ENCODE results near the gene MT3. TPM values are rescaled to one million over a fixed set of nuclear protein-coding genes. Genes with fewer than 3 reads are reported as not detected.

Gene MT3
- total RNA-seq, 4 donors from 2014 or later = not detected

DNA sequence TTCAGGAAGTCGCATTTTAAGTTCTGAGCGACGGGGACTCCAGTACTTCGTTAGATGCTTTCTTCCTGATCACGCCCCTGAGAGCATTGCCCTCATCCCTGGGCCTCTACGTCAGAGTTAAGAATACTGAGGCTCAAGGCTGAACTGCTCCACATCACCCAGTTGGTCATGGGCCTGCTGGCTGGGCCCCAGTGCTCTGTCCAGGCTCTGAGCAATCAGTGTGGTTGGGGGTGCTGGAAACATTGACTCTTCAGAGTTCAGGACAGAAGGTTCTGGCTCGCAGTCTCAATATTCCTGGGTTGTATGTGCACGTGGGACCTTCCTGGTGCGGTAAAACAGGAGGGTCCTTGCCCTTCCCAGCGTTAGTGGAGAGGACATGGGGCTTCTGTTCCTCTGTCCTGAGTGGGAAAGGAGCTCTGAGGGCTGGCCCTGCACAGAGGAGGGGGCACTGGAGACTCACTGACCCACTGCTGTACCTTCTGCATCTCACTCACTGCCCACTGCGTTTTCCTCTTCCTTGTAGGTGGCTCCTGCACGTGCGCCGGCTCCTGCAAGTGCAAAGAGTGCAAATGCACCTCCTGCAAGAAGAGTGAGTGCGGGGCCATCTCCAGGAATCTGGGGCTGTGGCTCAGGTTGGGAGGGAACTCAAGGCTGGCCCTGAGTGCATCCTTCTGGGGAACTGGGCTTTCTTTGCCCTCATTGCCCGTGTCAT, 36.8 kb downstream of the MT3 start:
- peak overlapping the region; percentile 79 to 96 (median 90) for H3K27ac ChIP-seq
- peaks cover 0 to 12% (median 0%) of the 10 kb centered on the region in 4 donors for H3K27me3 ChIP-seq
- TF ChIP-seq, protein P1, sequence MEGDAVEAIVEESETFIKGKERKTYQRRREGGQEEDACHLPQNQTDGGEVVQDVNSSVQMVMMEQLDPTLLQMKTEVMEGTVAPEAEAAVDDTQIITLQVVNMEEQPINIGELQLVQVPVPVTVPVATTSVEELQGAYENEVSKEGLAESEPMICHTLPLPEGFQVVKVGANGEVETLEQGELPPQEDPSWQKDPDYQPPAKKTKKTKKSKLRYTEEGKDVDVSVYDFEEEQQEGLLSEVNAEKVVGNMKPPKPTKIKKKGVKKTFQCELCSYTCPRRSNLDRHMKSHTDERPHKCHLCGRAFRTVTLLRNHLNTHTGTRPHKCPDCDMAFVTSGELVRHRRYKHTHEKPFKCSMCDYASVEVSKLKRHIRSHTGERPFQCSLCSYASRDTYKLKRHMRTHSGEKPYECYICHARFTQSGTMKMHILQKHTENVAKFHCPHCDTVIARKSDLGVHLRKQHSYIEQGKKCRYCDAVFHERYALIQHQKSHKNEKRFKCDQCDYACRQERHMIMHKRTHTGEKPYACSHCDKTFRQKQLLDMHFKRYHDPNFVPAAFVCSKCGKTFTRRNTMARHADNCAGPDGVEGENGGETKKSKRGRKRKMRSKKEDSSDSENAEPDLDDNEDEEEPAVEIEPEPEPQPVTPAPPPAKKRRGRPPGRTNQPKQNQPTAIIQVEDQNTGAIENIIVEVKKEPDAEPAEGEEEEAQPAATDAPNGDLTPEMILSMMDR (IDR thresholded peaks at IDR 0.05) = no peak
- TF ChIP-seq POLR2A (IDR thresholded peaks at IDR 0.05) = no peak
- H3K4me1 ChIP-seq = peaks cover 6 to 33% (median 9%) of the 10 kb centered on the region in 3 donors
- no peaks in the 10 kb centered on the region for H3K36me3 ChIP-seq
- intact Hi-C loops (cut with DNase I) = no loop called here
- WGBS, 2 donors = 16 to 42% methylated on average over 6 to 8 of the region's 16 CpGs
- no peaks in the 10 kb centered on the region for H3K9me3 ChIP-seq
- DNase-seq = no peak
- H3K4me3 ChIP-seq = peak overlapping the region; percentile 43 to 81 (median 66)

DNA sequence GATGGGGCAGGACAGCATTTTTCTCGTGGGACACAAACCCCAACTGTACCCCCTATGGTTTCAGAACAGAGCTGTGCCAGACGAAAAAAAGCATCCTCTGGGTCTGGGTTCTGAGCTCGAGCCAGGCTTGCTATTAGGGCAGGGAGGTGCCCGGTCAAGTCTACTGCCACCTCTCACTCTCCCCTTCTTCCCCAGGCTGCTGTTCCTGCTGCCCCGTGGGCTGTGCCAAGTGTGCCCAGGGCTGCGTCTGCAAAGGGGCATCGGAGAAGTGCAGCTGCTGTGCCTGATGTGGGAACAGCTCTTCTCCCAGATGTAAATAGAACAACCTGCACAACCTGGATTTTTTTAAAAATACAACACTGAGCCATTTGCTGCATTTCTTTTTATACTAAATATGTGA, 37.4 kb downstream of the MT3 start:
- TF ChIP-seq POLR2A (IDR thresholded peaks at IDR 0.05) = no peak
- TF ChIP-seq, protein P1 (IDR thresholded peaks at IDR 0.05) = no peak
- no peak for DNase-seq
- intact Hi-C loops (cut with DNase I) = no loop called here

DNA sequence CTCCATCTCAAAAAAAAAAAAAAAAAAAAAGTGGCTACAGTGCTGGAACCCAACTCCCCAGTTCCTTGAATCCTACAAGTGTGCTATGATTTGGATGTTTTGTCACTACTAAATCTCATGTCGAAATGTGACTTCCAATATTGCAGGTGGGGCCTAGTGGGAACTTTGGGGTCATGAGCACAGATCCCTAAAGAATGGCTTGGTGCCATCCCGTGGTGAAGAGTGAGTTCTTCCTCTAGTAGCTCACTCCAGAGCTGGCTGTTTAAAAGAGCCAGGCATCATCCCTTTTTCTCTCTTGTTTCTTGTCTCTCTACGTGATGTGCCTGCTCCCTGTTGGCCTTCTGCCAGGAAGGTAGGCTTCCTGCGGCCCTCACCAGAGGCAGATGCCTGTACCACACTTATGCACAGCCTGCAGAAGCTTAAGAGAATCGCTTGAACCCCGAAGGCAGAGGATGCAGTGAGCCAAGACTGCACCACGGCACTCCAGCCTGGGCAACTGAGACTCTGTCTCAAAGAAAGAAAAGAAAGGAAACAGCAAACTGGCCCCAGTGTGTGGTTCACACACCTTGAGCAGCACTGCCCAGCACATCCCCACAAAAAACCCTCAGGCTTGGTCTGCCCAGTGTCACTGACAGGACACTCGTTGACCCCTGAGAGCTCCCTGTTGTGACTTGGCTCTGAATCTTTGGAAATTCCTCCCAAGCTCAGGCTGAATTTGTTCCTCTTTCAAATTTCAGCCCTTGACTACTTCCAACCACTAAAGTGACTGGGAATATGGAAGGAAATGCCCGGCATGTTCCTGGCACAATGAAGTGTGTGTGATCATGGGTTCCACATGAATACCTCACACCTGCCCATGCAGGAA, 39.4 kb downstream of the MT3 start:
- TF ChIP-seq, protein P1 (IDR thresholded peaks at IDR 0.05) = no peak
- TF ChIP-seq POLR2A (IDR thresholded peaks at IDR 0.05) = no peak
- H3K4me3 ChIP-seq = no peak overlapping the region
- peaks cover 18 to 56% (median 21%) of the 10 kb centered on the region in 3 donors for H3K4me1 ChIP-seq
- WGBS, 2 donors = 49 to 58% methylated on average over 7 to 8 of the region's 9 CpGs
- no peaks in the 10 kb centered on the region for H3K36me3 ChIP-seq
- peaks cover 0 to 35% (median 0%) of the 10 kb centered on the region in 4 donors for H3K27me3 ChIP-seq
- peak overlapping the region in 3 of 4 donors; percentile 3 to 45 (median 39) for H3K27ac ChIP-seq
- no peaks in the 10 kb centered on the region for H3K9me3 ChIP-seq
- intact Hi-C loops (cut with DNase I) = no loop called here
- DNase-seq = no peak

More for the DNA sequence above, 37.4 kb downstream of the MT3 start:
- Histone ChIP-seq H3K4me1 (peaks cover 6 to 36% (median 9%) of the 10 kb centered on the region in 3 donors), H3K4me3 (peak overlapping the region; percentile 43 to 81 (median 66)), H3K36me3 (no peaks in the 10 kb centered on the region), H3K27me3 (peaks cover 0 to 15% (median 0%) of the 10 kb centered on the region in 4 donors), H3K9me3 (no peaks in the 10 kb centered on the region), H3K27ac (peak overlapping the region; percentile 79 to 96 (median 90))
- 29 to 33% methylated on average over 1 to 6 of the region's 7 CpGs for whole genome bisulfite sequencing, 2 donors

DNA sequence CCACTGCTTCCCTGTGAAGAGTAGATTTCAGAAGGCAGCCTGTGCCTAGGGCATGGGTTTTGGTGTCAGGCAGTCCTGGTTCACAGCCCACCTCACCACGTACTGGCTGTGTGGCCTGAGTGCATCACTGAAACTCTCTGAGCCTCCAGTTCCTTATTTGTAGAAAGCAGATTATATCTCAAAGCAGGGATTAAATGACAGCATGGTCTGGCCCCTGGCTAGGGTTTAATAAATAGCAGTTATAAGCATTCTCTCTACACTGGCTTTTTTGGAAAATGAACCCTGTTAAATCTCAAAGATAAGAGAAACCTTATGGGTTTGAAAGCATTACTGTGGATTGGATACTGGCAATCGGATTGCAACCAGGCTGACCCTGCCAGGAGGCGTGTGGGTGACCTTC, 40.2 kb downstream of the MT3 start:
- Histone ChIP-seq H3K27ac (peak overlapping the region in 2 of 4 donors; percentile 39 to 45), H3K36me3 (no peaks in the 10 kb centered on the region), H3K27me3 (peaks cover 0 to 43% (median under 1%) of the 10 kb centered on the region in 4 donors), H3K4me3 (no peak overlapping the region), H3K4me1 (peaks cover 18 to 60% (median 21%) of the 10 kb centered on the region in 3 donors), H3K9me3 (no peaks in the 10 kb centered on the region)
- WGBS, 2 donors = 80 to 82% methylated on average over 3 of the region's 3 CpGs
- intact Hi-C loops (cut with DNase I) = no loop called here
- no peak for TF ChIP-seq POLR2A (IDR thresholded peaks at IDR 0.05)
- TF ChIP-seq, protein P1 (IDR thresholded peaks at IDR 0.05) = no peak
- no peak for DNase-seq

DNA sequence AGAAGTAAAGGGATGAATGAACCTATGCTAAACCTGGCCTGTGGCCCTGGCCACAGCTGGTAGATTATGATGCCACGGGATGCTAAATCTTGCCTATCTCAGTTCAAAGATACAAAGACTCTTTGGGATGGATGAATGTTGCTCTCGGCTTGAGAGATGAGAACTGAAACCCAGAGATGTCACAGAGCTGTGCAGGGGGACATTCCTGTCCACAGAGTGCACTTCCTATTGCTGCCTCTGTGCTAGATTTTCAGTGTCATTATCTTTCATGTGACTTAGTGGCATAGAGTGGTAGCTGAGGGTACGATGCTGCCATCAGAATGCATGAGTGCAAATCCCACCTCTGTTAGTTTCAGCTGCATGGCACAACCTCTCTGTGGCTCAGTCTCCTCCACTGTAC, 40.8 kb downstream of the MT3 start:
- H3K27ac ChIP-seq = no peak overlapping the region
- intact Hi-C loops (cut with DNase I) = no loop called here
- TF ChIP-seq, protein P1 (IDR thresholded peaks at IDR 0.05) = no peak
- TF ChIP-seq POLR2A (IDR thresholded peaks at IDR 0.05) = no peak
- H3K9me3 ChIP-seq = no peaks in the 10 kb centered on the region
- 71 to 81% methylated on average over 2 to 3 of the region's 3 CpGs for WGBS, 2 donors
- H3K27me3 ChIP-seq = peaks cover 0 to 49% (median 2%) of the 10 kb centered on the region in 4 donors
- peaks cover 16 to 58% (median 21%) of the 10 kb centered on the region in 3 donors for H3K4me1 ChIP-seq
- no peak for DNase-seq
- no peaks in the 10 kb centered on the region for H3K36me3 ChIP-seq
- no peak overlapping the region for H3K4me3 ChIP-seq
